Karpas-422 (cell line): ENCODE results near the gene DSC2. TPM values are rescaled to one million over a fixed set of nuclear protein-coding genes. Genes with fewer than 3 reads are reported as not detected.
"Not testable (repeated sequence)": the region's sequence is repeated elsewhere in the genome, so short reads cannot be mapped to it uniquely, and the experiment has no call there.

Experiments used
- DNase-seq: peaks from one replicate; pipeline ENCODE4 v3.0.0-alpha.2; 2015
- H2AFZ ChIP-seq: fragments of 200-600 bp; sonication (generic); 2 replicates; pipeline ENCODE4 v1.6.1; 2014; ENCODE audit warnings: antibody characterized with exemption, low read length, mixed read lengths
- H3K27ac ChIP-seq: fragments of 200-600 bp; sonication (generic); 2 replicates; pipeline ENCODE4 v1.5.1; 2014; ENCODE audit warnings: mild to moderate bottlenecking, low read length, moderate library complexity
- H3K27me3 ChIP-seq: fragments of 200-600 bp; sonication (generic); 2 replicates; pipeline ENCODE4 v1.6.1; 2014; ENCODE audit warnings: low read length, mixed read lengths
- H3K36me3 ChIP-seq: fragments of 200-600 bp; sonication (generic); 2 replicates; pipeline ENCODE4 v1.6.1; 2014; ENCODE audit warnings: low read length, mixed read lengths; ENCODE audit not compliant: insufficient read depth
- H3K4me1 ChIP-seq: fragments of 200-600 bp; sonication (generic); 2 replicates; pipeline ENCODE4 v1.6.1; 2014; ENCODE audit warnings: mild to moderate bottlenecking, low read length, mixed read lengths
- H3K4me2 ChIP-seq: fragments of 200-600 bp; sonication (generic); 2 replicates; pipeline ENCODE4 v1.6.1; 2014; ENCODE audit warnings: low read length, low read depth, mild to moderate bottlenecking; ENCODE audit not compliant: poor library complexity, severe bottlenecking
- H3K4me3 ChIP-seq: fragments of 200-600 bp; sonication (generic); 2 replicates; pipeline ENCODE4 v1.5.1; 2014; ENCODE audit warnings: mild to moderate bottlenecking, antibody characterized with exemption, low read length, mixed read lengths
- H3K79me2 ChIP-seq: fragments of 200-600 bp; sonication (generic); 2 replicates; pipeline ENCODE4 v1.6.1; 2014; ENCODE audit warnings: mild to moderate bottlenecking, low read length, mixed read lengths
- H3K9ac ChIP-seq: fragments of 200-600 bp; sonication (generic); 2 replicates; pipeline ENCODE4 v1.6.0; 2014; ENCODE audit warnings: low read length
- H3K9me2 ChIP-seq: fragments of 200-600 bp; sonication (generic), shearing (Covaris generic); replicated peaks from 2 replicates; pipeline ENCODE4 v1.6.0; 2014; ENCODE audit warnings: mild to moderate bottlenecking, low read length, moderate library complexity; ENCODE audit not compliant: insufficient read depth
- H3K9me3 ChIP-seq: fragments of 300-700, 200-600 bp; sonication (generic); 2 replicates; pipeline ENCODE4 v1.6.1; 2014; ENCODE audit warnings: low read length, mixed read lengths
- H4K20me1 ChIP-seq: fragments of 200-600 bp; sonication (generic); 2 replicates; pipeline ENCODE4 v1.6.1; 2014; ENCODE audit warnings: mild to moderate bottlenecking, antibody characterized with exemption, low read length, low read depth; ENCODE audit not compliant: insufficient read depth
- total RNA-seq: library from RNA; depleted of rRNA; stranded (reverse); fragments of >200 nt; shearing (Covaris generic); gene quantifications from 2 replicates; pipeline ENCODE4 v1.2.3, GENCODE V29; 2014; ENCODE audit warnings: low replicate concordance

DSC2 gene
- total RNA-seq, 1 experiment from 2014 or later = not detected

GRCh38 chr18:31125878-31126277, 23.7 kb upstream of the DSC2 start:
- H4K20me1 ChIP-seq = no peaks in the 10 kb centered on the region
- no peaks in the 10 kb centered on the region for H3K79me2 ChIP-seq
- H3K4me3 ChIP-seq = no peak overlapping the region
- peaks cover 7% of the 10 kb centered on the region for H3K4me1 ChIP-seq
- no peaks in the 10 kb centered on the region for H3K9me3 ChIP-seq
- no peak overlapping the region for H2AFZ ChIP-seq
- H3K36me3 ChIP-seq = no peaks in the 10 kb centered on the region
- H3K4me2 ChIP-seq = no peak overlapping the region
- H3K27ac ChIP-seq = no peak overlapping the region
- no peaks in the 10 kb centered on the region for H3K9me2 ChIP-seq
- no peaks in the 10 kb centered on the region for H3K27me3 ChIP-seq
- no peak overlapping the region for H3K9ac ChIP-seq
- DNase-seq = no peak

DNA sequence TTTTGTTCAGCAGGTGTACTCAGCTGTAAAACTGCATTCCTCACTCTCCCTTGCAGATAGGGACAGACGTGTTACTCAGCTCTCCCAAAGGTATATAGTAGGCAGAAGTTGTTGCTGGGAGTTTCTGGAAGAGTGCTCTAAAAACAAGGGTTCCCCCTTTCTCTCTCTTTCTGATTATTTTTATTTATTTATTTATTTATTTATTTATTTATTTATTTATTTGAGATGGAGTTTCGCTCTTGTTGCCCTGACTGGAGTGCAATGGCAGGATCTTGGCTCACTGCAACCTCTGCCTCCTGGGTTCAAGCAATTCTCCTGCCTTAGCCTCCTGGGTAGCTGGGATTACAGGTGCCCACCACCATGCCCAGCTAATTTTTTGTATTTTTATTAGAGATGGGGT, 20.9 kb upstream of the DSC2 start:
- not testable (repeated sequence) for H3K36me3 ChIP-seq, H3K4me1 ChIP-seq, H2AFZ ChIP-seq, H3K9ac ChIP-seq, H3K9me3 ChIP-seq, H3K9me2 ChIP-seq, H3K4me2 ChIP-seq, H3K4me3 ChIP-seq, H3K79me2 ChIP-seq, H3K27ac ChIP-seq, H3K27me3 ChIP-seq, DNase-seq, H4K20me1 ChIP-seq

GRCh38 chr18:31120594-31120993, 18.4 kb upstream of the DSC2 start:
- Histone ChIP-seq H4K20me1 (no peaks in the 10 kb centered on the region), H3K9me2 (no peaks in the 10 kb centered on the region), H3K36me3 (no peaks in the 10 kb centered on the region), H3K4me2 (no peak overlapping the region), H3K4me3 (no peak overlapping the region), H3K9ac (no peak overlapping the region), H3K27me3 (no peaks in the 10 kb centered on the region), H3K9me3 (no peaks in the 10 kb centered on the region), H2AFZ (no peak overlapping the region), H3K4me1 (no peaks in the 10 kb centered on the region), H3K27ac (no peak overlapping the region), H3K79me2 (no peaks in the 10 kb centered on the region)
- DNase-seq = no peak

GRCh38 chr18:31116853-31117595, 14.8 kb upstream of the DSC2 start:
- peak; percentile 51 for DNase-seq
- H3K27ac ChIP-seq = no peak overlapping the region
- no peaks in the 10 kb centered on the region; the same call in 1 of the 2 replicates for H3K4me1 ChIP-seq
- no peak overlapping the region for H3K9ac ChIP-seq
- no peaks in the 10 kb centered on the region for H3K9me3 ChIP-seq
- no peaks in the 10 kb centered on the region for H3K27me3 ChIP-seq
- no peaks in the 10 kb centered on the region for H3K79me2 ChIP-seq
- H2AFZ ChIP-seq = 0 out of 2 replicates have a peak overlapping the region, but pooled peaks have one; percentile 48
- no peak overlapping the region for H3K4me3 ChIP-seq
- H3K9me2 ChIP-seq = no peaks in the 10 kb centered on the region
- H4K20me1 ChIP-seq = no peaks in the 10 kb centered on the region
- H3K4me2 ChIP-seq = no peak overlapping the region
- H3K36me3 ChIP-seq = no peaks in the 10 kb centered on the region

DNA sequence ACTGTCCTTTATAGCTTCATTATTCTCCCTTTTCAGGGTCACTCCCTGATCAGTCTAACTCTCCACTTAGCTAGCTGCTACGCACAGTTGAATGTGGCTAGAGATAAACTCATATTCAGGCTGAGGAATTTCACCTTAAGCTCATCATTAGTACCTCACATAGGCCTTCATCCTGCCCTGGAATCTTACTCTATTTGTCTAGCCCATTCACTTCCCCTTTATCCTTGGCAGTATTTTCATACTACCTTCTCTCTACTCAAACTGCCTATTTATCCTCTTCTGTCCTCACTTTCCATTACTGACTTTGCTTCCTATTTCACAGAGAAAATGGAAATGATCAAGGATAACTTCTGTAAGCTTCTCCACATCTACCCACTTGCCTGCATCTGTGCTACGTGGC, 10.6 kb upstream of the DSC2 start:
- H3K36me3 ChIP-seq = no peaks in the 10 kb centered on the region
- no peak overlapping the region for H3K9ac ChIP-seq
- H3K4me3 ChIP-seq = no peak overlapping the region
- no peaks in the 10 kb centered on the region; the same call in 1 of the 2 replicates for H3K4me1 ChIP-seq
- no peaks in the 10 kb centered on the region for H3K79me2 ChIP-seq
- H4K20me1 ChIP-seq = no peaks in the 10 kb centered on the region
- H2AFZ ChIP-seq = no peak overlapping the region
- no peak overlapping the region for H3K27ac ChIP-seq
- DNase-seq = no peak
- no peaks in the 10 kb centered on the region for H3K27me3 ChIP-seq
- H3K4me2 ChIP-seq = no peak overlapping the region
- no peaks in the 10 kb centered on the region for H3K9me2 ChIP-seq
- H3K9me3 ChIP-seq = no peaks in the 10 kb centered on the region

GRCh38 chr18:31105733-31106132, 3.5 kb upstream of the DSC2 start:
- no peak overlapping the region for H3K9ac ChIP-seq
- no peaks in the 10 kb centered on the region for H3K9me3 ChIP-seq
- H3K27ac ChIP-seq = no peak overlapping the region
- H3K4me1 ChIP-seq = peaks cover 18% of the 10 kb centered on the region
- no peaks in the 10 kb centered on the region for H3K79me2 ChIP-seq
- H3K36me3 ChIP-seq = no peaks in the 10 kb centered on the region
- no peaks in the 10 kb centered on the region for H3K27me3 ChIP-seq
- DNase-seq = peak; percentile 52
- H4K20me1 ChIP-seq = no peaks in the 10 kb centered on the region
- no peaks in the 10 kb centered on the region for H3K9me2 ChIP-seq
- H2AFZ ChIP-seq = no peak overlapping the region
- H3K4me2 ChIP-seq = no peak overlapping the region
- H3K4me3 ChIP-seq = no peak overlapping the region

DNA sequence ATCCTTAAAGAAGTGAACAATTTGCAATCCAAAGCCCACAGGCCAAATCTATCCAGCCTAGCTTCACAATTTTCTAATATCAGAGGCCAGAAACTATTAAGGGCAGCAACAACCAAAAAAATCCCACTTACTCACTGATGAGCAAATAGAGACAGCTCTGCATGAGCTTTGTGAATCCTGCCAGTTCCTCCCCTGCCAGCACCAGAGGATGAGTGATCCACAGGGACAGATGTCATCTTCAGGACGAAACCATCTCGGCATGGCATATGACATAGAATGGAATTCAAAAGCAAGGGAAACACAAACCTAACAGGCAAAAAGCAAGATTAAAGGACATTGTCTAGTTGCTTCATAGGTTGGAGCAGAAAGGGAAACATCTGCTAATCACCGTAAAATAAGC, 2.2 kb upstream of the DSC2 start:
- no peak for DNase-seq
- Histone ChIP-seq H3K4me2 (no peak overlapping the region), H3K9me3 (no peaks in the 10 kb centered on the region), H4K20me1 (no peaks in the 10 kb centered on the region), H3K36me3 (no peaks in the 10 kb centered on the region), H3K4me1 (peaks cover 18% of the 10 kb centered on the region), H3K9me2 (no peaks in the 10 kb centered on the region), H2AFZ (peak overlapping the region; percentile 8; the same call in 1 of the 2 replicates), H3K4me3 (no peak overlapping the region), H3K9ac (no peak overlapping the region), H3K27ac (no peak overlapping the region), H3K79me2 (no peaks in the 10 kb centered on the region), H3K27me3 (no peaks in the 10 kb centered on the region)

GRCh38 chr18:31103423-31103822, 1.2 kb upstream of the DSC2 start:
- Histone ChIP-seq H3K4me3 (no peak overlapping the region), H3K36me3 (no peaks in the 10 kb centered on the region), H3K27me3 (no peaks in the 10 kb centered on the region), H3K9ac (no peak overlapping the region), H3K9me2 (no peaks in the 10 kb centered on the region), H3K4me2 (no peak overlapping the region), H3K79me2 (no peaks in the 10 kb centered on the region), H3K27ac (no peak overlapping the region), H3K4me1 (peaks cover 18% of the 10 kb centered on the region), H4K20me1 (no peaks in the 10 kb centered on the region), H2AFZ (peak overlapping the region; percentile 68; the same call in 1 of the 2 replicates), H3K9me3 (no peaks in the 10 kb centered on the region)
- DNase-seq = no peak
